Stomach (tissue), 9 donors: ENCODE data around the gene UBA7. TPM values are rescaled to one million over a fixed set of nuclear protein-coding genes. Genes with fewer than 3 reads are reported as not detected.
"Not testable (repeated sequence)": the region's sequence is repeated elsewhere in the genome, so short reads cannot be mapped to it uniquely, and the experiment has no call there.

Experiments used
- DNase-seq, 2 donors: peaks; one replicate each; pipeline versions ENCODE4 v3.0.0 to v3.0.0-alpha.2; 2013 to 2019
- H3K27ac ChIP-seq, 5 donors: fragments of 200-600 bp in 4 of 5; sonication (generic) in 4 of 5; one replicate each; pipeline ENCODE4 v1.5.1; 2013 to 2019; ENCODE audit warnings: mild to moderate bottlenecking in 1 of 5, moderate library complexity in 1 of 5
- H3K27me3 ChIP-seq, 3 donors: fragments of 200-600 bp; sonication (generic); one replicate each; pipeline ENCODE4 v1.5.1; 2017 to 2019; ENCODE audit warnings: mixed run types in 1 of 3
- H3K36me3 ChIP-seq, 4 donors: fragments of 200-600 bp; sonication (generic); 1 replicate in 3 of 4; 2 replicates in 1 of 4; pipeline ENCODE4 v1.5.1; 2016 to 2019
- H3K4me1 ChIP-seq, 4 donors: fragments of 200-600 bp; sonication (generic); one replicate each; pipeline ENCODE4 v1.5.1; 2016 to 2019
- H3K4me3 ChIP-seq, 4 donors: fragments of 200-600 bp; sonication (generic) in 3 of 4; one replicate each; pipeline ENCODE4 v1.5.1; 2016 to 2019; ENCODE audit warnings: mild to moderate bottlenecking in 1 of 4
- H3K9me3 ChIP-seq, 4 donors: fragments of 200-600 bp; sonication (generic); one replicate each; pipeline ENCODE4 v1.5.1; 2016 to 2019
- EP300 ChIP-seq: sonication (generic); formaldehyde crosslinking; IDR thresholded peaks from one replicate; pipeline ENCODE4 v1.6.1; 2017; ENCODE audit warnings: antibody characterized with exemption
- POLR2A ChIP-seq, 4 donors: fragments of 450-650 bp; IDR thresholded peaks; one replicate each; pipeline ENCODE4 v1.6.1; 2016; ENCODE audit warnings: antibody characterized with exemption in 4 of 4, control low read depth in 2 of 4, mild to moderate bottlenecking in 1 of 4, moderate library complexity in 1 of 4
- POLR2AphosphoS5 ChIP-seq, 3 donors: sonication (generic); formaldehyde crosslinking; IDR thresholded peaks; one replicate each; pipeline ENCODE4 v1.6.1; 2016; ENCODE audit warnings: antibody characterized with exemption in 3 of 3
- WGBS, 5 donors: extraction: QIAGEN DNeasy Blood & Tissue Kit in 3 of 5; methylation state at CpG; one replicate each; pipeline versions ENCODE4 v1.1.5 to v1.1.7; 2013 to 2018; 5-methylcytosine and 5-hydroxymethylcytosine counted together
- intact Hi-C: fragments of 100-400 bp; cut with DNase I; formaldehyde crosslinking; loops from one replicate; pipeline ENCODE4 v1.15.1; 2023; ENCODE audit warnings: low total_unique reads
- polyA plus RNA-seq, 3 donors: library from polyadenylated mRNA; stranded (reverse); fragments of 200-250 nt; gene quantifications; one replicate each; pipeline ENCODE4 v1.2.3, GENCODE V29; 2013
- total RNA-seq, 5 donors: library from RNA; depleted of rRNA; stranded (reverse); fragments of >200 nt; gene quantifications; one replicate each; pipeline versions ENCODE4 v1.1.0 to v1.2.3, GENCODE V29; 2014 to 2016
- TF ChIP-seq, protein P1 (sequence below), 7 experiments: fragments of 450-650 bp in 4 of 7; fragments of 200-600 bp in 3 of 7; sonication (generic) in 3 of 7; IDR thresholded peaks; one replicate each; pipeline ENCODE4 v1.5.1; 2016 to 2019; ENCODE audit warnings: antibody characterized with exemption in 7 of 7, control low read depth in 2 of 7, mild to moderate bottlenecking in 1 of 7
- donor health status: healthy with polysubstance abuse.
- donor health status: Bipolar disorder and iron deficiency.
- donor health status: healthy.

Gene UBA7
- total and polyA plus RNA-seq, 8 donors: 27.2 to 250 (median 59.9) TPM

DNA sequence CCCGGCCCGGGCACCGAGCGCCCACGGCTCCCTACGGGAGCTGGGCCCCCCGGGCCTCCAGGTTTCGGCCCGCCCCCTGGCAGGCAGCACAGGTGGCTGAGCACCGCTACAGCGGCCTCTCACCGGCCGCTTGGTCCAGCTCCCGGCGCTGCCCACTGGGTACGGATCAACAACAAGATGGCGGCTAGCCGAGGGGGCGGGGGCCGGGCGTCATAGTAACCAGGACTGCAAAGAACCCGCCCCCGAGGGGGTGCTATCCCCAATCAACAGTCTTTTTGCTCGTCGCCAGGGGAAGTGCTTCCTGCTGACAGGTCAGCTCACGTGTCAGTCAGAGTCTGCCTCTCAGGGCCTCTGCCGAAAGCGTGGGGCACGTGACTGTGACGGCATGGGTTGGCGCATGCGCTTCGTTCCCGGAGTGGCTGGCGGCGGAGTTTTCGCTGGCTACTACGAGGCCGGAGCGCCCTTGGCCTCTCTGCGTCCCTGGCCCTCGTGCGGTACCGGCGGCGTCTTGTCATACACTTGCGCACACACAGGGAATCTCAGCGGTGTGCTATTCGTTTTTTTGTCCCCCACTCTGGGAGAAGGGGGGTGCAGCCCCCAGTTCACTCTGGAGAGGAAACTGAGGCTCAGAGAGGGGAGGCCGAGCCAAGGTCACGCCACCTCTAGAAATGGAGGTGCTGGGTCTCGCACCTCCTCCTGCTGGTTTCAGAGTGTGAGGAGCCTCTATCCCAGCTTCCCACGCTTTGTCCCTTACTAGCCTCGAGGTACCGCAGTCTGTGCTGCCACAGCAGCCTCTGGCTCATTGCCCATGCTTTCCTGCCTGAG, 27.2 kb downstream of the UBA7 start, which contains the start of gene IP6K1:
IP6K1 (minus strand) TSS at position 186 of the 825 bp plus-strand sequence. CDS start 38,502 bp downstream, outside the sequence.
- TF ChIP-seq, protein P1, sequence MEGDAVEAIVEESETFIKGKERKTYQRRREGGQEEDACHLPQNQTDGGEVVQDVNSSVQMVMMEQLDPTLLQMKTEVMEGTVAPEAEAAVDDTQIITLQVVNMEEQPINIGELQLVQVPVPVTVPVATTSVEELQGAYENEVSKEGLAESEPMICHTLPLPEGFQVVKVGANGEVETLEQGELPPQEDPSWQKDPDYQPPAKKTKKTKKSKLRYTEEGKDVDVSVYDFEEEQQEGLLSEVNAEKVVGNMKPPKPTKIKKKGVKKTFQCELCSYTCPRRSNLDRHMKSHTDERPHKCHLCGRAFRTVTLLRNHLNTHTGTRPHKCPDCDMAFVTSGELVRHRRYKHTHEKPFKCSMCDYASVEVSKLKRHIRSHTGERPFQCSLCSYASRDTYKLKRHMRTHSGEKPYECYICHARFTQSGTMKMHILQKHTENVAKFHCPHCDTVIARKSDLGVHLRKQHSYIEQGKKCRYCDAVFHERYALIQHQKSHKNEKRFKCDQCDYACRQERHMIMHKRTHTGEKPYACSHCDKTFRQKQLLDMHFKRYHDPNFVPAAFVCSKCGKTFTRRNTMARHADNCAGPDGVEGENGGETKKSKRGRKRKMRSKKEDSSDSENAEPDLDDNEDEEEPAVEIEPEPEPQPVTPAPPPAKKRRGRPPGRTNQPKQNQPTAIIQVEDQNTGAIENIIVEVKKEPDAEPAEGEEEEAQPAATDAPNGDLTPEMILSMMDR (IDR thresholded peaks at IDR 0.05): no peak
- peak; percentile 69 to 95 (median 92) for TF ChIP-seq POLR2AphosphoS5 (IDR thresholded peaks at IDR 0.05)
- TF ChIP-seq POLR2A (IDR thresholded peaks at IDR 0.05): peak in 2 of 4 donors; percentile 9 to 47
- TF ChIP-seq EP300: no peak
- H3K27ac ChIP-seq: peak within 1 kb of the TSS; percentile 92 to 99 (median 96)
- peaks cover 0 to 28% (median 22%) of the 10 kb centered on the region in 4 donors for H3K36me3 ChIP-seq
- H3K27me3 ChIP-seq: no peaks in the 10 kb centered on the region
- no peaks in the 10 kb centered on the region for H3K9me3 ChIP-seq
- peak within 1 kb of the TSS; percentile 79 to 98 (median 92) for H3K4me3 ChIP-seq
- peaks cover 25 to 49% (median 44%) of the 10 kb centered on the region in 4 donors for H3K4me1 ChIP-seq
- DNase-seq: peak; percentile 100
- intact Hi-C loops: no loop called here
- 5 to 12% (median 5%) methylated on average over 12 to 55 of the region's 55 CpGs for WGBS, 5 donors

DNA sequence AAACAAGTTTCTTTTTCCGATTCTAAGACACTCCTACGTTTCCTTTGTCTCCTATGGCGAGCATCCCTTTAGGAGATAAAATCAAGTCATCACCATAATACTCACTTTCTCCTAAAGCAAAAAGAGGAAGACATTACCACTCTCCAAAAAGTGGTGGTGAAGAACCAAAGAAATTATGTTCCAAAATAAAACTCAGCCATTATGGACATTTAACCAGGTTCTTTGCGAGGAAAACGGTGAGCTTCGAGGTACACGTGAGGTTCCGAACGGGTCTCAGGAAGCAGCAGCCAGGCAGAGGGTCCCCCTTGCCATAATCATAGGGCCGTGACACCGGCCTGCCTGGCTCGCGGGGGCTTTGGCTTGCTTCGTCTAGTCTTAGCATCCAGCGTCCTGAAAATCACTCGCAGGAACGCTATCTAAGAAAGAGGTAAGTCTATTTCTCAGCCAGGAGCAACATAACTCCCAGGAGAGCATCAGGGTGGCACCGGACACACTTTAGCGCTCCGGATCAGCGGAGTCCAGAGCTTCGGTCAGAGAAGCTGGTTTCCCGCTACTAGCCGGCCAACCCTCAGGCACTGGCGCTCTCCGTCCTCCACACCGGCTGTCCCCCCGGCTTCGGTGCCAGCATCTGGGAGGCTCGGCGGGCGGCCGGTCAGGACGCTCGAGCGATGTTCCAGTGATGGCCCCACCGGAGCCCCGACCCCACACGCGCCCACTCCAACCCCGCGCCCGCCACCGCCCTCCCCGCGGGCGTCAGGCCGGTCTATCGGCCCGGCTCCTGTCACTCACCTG, 28.0 kb downstream of the UBA7 start:
- Histone ChIP-seq H3K4me1 (peaks cover 33 to 57% (median 52%) of the 10 kb centered on the region in 4 donors), H3K27ac (peak overlapping the region; percentile 92 to 99 (median 96)), H3K4me3 (peak overlapping the region; percentile 79 to 98 (median 92)), H3K27me3 (no peaks in the 10 kb centered on the region), H3K36me3 (peaks cover 0 to 35% (median 29%) of the 10 kb centered on the region in 4 donors), H3K9me3 (no peaks in the 10 kb centered on the region)
- 1 to 2% (median 2%) methylated on average over 22 to 50 of the region's 50 CpGs for WGBS, 5 donors
- no peak for TF ChIP-seq POLR2A (IDR thresholded peaks at IDR 0.05)
- no peak for TF ChIP-seq EP300
- no peak for TF ChIP-seq POLR2AphosphoS5 (IDR thresholded peaks at IDR 0.05)
- TF ChIP-seq, protein P1 (IDR thresholded peaks at IDR 0.05): no peak
- DNase-seq: peak in 1 of 2 donors; percentile 39
- intact Hi-C loops: no loop called here

DNA sequence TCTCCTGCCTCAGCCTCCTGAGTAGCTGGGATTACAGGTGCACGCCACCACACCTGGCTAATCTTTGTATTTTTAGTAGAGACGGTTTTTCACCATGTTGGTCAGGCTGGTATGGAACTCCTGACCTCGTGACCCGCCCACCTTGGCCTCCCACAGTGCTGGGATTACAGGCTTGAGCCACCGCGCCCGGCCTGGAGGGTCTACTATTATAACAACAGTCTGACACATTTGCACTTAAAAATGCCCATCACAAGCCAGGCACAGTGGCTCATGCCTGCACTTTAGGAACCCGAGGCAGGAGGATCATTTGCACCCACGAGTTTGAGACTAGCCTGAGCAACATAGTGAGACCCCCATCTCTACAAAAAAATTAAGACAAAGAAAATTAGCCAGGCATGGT, 31.5 kb downstream of the UBA7 start:
- intact Hi-C loops, H3K27me3 ChIP-seq, H3K27ac ChIP-seq, DNase-seq, H3K4me3 ChIP-seq, H3K9me3 ChIP-seq: not testable (repeated sequence)
- peaks cover 0 to 54% (median 46%) of the 10 kb centered on the region in 4 donors for H3K36me3 ChIP-seq
- H3K4me1 ChIP-seq: peaks cover 40 to 80% (median 60%) of the 10 kb centered on the region in 4 donors
- 91 to 97% (median 96%) methylated on average over 9 of the region's 9 CpGs for WGBS, 5 donors

DNA sequence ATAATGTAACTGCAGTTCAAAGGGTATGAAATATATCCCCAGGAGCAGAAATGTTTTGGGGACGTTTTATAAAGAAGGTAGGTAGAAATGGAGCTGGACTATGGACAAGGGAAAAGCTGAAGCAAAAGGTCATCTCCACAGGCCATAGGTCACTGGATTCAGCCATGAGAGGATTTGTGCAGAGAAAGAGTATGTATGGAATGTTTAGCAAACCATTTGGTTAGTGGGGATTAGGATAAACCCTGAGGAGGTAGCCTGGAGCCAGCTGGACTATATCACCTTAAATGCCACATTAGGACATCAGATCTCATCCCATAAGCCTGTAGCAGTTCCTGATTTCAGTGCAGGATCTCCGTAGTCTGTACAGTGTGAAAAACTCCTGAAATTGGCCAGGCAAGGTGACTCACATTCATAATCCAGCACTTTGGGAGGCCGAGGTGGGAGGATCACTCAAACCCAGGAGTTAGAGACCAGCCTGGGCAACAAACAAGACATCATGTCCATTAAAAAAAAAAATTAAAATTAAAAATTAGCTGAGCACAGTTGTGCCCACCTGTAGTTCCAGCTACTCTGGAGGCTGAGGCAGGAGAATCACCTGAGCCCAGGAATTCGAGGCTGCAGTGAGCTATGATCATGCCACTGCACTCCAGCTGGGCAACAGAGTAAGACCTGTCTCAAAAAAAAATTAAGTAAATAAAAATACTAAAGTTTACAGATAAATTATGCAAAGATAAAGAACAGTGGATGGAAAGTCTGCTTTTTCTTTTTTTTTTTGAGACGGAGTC, 32.1 kb downstream of the UBA7 start:
- Histone ChIP-seq H3K4me1 (peaks cover 34 to 76% (median 53%) of the 10 kb centered on the region in 4 donors), H3K27me3 (no peaks in the 10 kb centered on the region), H3K27ac (no peak overlapping the region), H3K36me3 (peaks cover 6 to 61% (median 53%) of the 10 kb centered on the region in 4 donors), H3K4me3 (no peak overlapping the region), H3K9me3 (no peaks in the 10 kb centered on the region)
- TF ChIP-seq POLR2A (IDR thresholded peaks at IDR 0.05) (no peak), EP300 (no peak), POLR2AphosphoS5 (IDR thresholded peaks at IDR 0.05) (no peak)
- TF ChIP-seq, protein P1 (IDR thresholded peaks at IDR 0.05): no peak
- intact Hi-C loops: no loop called here
- WGBS, 5 donors: 74 to 87% (median 80%) methylated on average over 4 to 5 of the region's 5 CpGs
- DNase-seq: no peak

DNA sequence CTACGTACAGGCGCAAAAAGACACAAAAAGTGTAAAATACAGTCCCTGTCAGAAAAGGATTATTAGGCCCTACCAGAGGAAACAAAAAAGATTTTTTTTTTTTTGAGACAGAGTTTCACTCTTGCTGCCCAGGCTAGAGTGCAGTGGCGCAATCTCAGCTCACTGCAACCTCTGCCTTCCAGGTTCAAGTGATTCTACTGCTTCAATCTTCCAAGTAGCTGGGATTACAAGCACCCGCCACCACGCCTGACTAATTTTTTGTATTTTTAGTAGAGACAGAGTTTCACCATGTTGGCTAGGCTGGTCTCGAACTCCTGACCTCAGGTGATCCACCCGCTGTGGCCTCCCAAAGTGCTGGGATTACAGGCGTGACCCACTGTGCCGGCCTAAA, 32.8 kb downstream of the UBA7 start:
- peaks cover 6 to 63% (median 55%) of the 10 kb centered on the region in 4 donors for H3K36me3 ChIP-seq
- H3K9me3 ChIP-seq, DNase-seq, H3K4me3 ChIP-seq, H3K27ac ChIP-seq, intact Hi-C loops, H3K27me3 ChIP-seq: not testable (repeated sequence)
- 78 to 92% (median 88%) methylated on average over 9 of the region's 9 CpGs for WGBS, 5 donors
- H3K4me1 ChIP-seq: peaks cover 34 to 82% (median 53%) of the 10 kb centered on the region in 4 donors
